Coronary artery (tissue), 2 donors: Measurements from ENCODE around the gene RAE1.

ENCODE experiments used
- DNase-seq: peaks from one replicate; pipeline ENCODE4 v3.0.0-alpha.2; 2017; ENCODE audit warnings: low spot score
- H3K27ac ChIP-seq, 2 donors: fragments of 200-600 bp; sonication (generic); one replicate each; pipeline ENCODE4 v1.5.1; 2016 to 2019
- H3K4me3 ChIP-seq: fragments of 200-600 bp; sonication (generic); 2 replicates; pipeline ENCODE4 v1.5.1; 2016; ENCODE audit warnings: mild to moderate bottlenecking, moderate library complexity
- CTCF ChIP-seq: fragments of 200-600 bp; sonication (generic); IDR thresholded peaks from one replicate; pipeline ENCODE4 v1.5.1; 2019; ENCODE audit warnings: antibody characterized with exemption

RAE1 gene

GRCh38 chr20:57383447-57384347 is 32.6 kb downstream of the RAE1 start:
- Histone ChIP-seq H3K4me3 (no peak overlapping the region), H3K27ac (no peak overlapping the region)
- DNase-seq, result no peak
- TF ChIP-seq CTCF, result no peak

- Histone ChIP-seq H3K4me3 (no peak overlapping the region), H3K27ac (no peak overlapping the region)
- TF ChIP-seq CTCF, result no peak
- no peak for DNase-seq
Measured at GRCh38 chr20:57384486-57384885, 33.4 kb downstream of the RAE1 start.

- no peak for DNase-seq
- no peak overlapping the region for H3K4me3 ChIP-seq
- no peak overlapping the region for H3K27ac ChIP-seq
- TF ChIP-seq CTCF, result no peak
Measured at GRCh38 chr20:57384953-57385761, 34.1 kb downstream of the RAE1 start.

GRCh38 chr20:57385940-57386339 is 34.9 kb downstream of the RAE1 start:
- no peak for TF ChIP-seq CTCF
- H3K4me3 ChIP-seq, result no peak overlapping the region
- no peak for DNase-seq
- no peak overlapping the region for H3K27ac ChIP-seq

GRCh38 chr20:57386762-57387161 is 35.7 kb downstream of the RAE1 start:
- Histone ChIP-seq H3K4me3 (no peak overlapping the region), H3K27ac (no peak overlapping the region)
- DNase-seq, result no peak
- no peak for TF ChIP-seq CTCF

- no peak for DNase-seq
- Histone ChIP-seq H3K4me3 (no peak overlapping the region), H3K27ac (no peak overlapping the region)
- TF ChIP-seq CTCF, result no peak
Measured at GRCh38 chr20:57387463-57387862, 36.4 kb downstream of the RAE1 start.
